ENCODE results near the gene C9orf153. TPM values are rescaled to one million over a fixed set of nuclear protein-coding genes. Genes with fewer than 3 reads are reported as not detected.

The C9orf153 gene
- total and polyA plus RNA-seq, 2 of the 4 experiments (the other 2 are of a cell fraction) = not detected

DNA sequence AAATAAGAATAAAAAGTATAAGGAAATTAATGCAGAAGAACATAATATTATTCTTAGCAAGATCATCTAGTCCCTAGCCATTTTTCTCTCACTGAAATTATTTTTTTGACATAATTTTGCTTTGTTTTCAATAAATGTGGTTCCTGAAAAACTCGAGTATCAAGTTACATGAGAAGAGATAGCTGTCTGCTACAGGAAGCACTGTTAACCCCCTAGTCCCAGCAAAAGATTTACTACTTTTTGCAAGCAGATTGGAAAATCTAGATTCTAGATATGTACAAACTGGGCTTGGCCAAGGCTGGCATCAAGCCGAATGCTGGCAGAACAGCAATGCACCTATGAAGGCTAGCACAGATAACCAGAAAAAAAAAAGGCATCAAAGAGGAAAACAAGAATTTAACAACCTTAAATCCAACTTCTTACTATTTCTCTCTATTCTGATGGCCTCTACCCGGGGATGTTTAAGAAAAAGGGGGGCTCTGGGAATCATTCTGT is 44.8 kb upstream of the C9orf153 start:
- in situ Hi-C loops (cut with MboI; ENCODE audit: low sequenced_read_pairs) = no loop called here
- intact Hi-C loops (cut with micrococcal nuclease) = loop anchor here (5.0 kb wide), 1 partner anchor 33 kb away; no protein-coding TSS in a partner anchor
- CTCF ChIA-PET = no interaction called here
- Histone ChIP-seq H3K23ac (ENCODE audit: low read depth, low read length) (0 out of 2 replicates have a peak overlapping the region, but pooled peaks have one; percentile 63), H3K9me1 (ENCODE audit: insufficient read depth, low read length) (no peaks in the 10 kb centered on the region), H4K8ac (ENCODE audit: low read depth in 2 of 2, low read length in 2 of 2) (no peak overlapping the region), H3K9me3 (ENCODE audit: control insufficient read depth, insufficient read depth, low read length) (no peaks in the 10 kb centered on the region), H3K4me1 (ENCODE audit: control insufficient read depth, insufficient read depth, low read length) (peaks cover 4% of the 10 kb centered on the region), H3K4me2 (ENCODE audit: low read depth, low read length) (0 out of 2 replicates have a peak overlapping the region, but pooled peaks have one; percentile 26), H3K79me1 (ENCODE audit: low read depth in 1 of 2, low read length in 2 of 2) (peaks cover 0 to 9% of the 10 kb centered on the region in 2 experiments; a peak in 2 of 4 replicates), H2BK120ac (ENCODE audit: low read depth, low read length) (no peak overlapping the region), H2BK15ac (ENCODE audit: low read depth, low read length) (no peak overlapping the region), H2BK5ac (ENCODE audit: low read depth, low read length, poor library complexity, severe bottlenecking) (no peak overlapping the region), H2AFZ (replicated peaks; ENCODE audit: low read length, poor library complexity) (no peak overlapping the region), H4K91ac (ENCODE audit: insufficient read depth, low read depth, low read length) (no peak overlapping the region), H2AK9ac (replicated peaks; ENCODE audit: low read depth, low read length, poor library complexity) (no peak overlapping the region), H3K18ac (ENCODE audit: low read depth, low read length) (no peak overlapping the region), H2AK5ac (ENCODE audit: low read depth, low read length) (no peak overlapping the region), H3K36me3 (ENCODE audit: control insufficient read depth, insufficient read depth, low read length) (peaks cover 43% of the 10 kb centered on the region), H3K56ac (ENCODE audit: extremely low read depth, insufficient read depth, low read length) (no peak overlapping the region), H3K27me3 (ENCODE audit: control insufficient read depth, insufficient read depth, low read length) (no peaks in the 10 kb centered on the region), H2BK20ac (ENCODE audit: low read depth, low read length) (no peak overlapping the region), H3K14ac (replicated peaks; ENCODE audit: low read depth, low read length) (no peak overlapping the region), H3K4ac (ENCODE audit: low read depth, low read length) (no peak overlapping the region), H3K27ac (ENCODE audit: insufficient read depth, low read length) (no peak overlapping the region), H3K4me3 (ENCODE audit: insufficient read depth, low read depth, low read length) (no peak overlapping the region), H4K20me1 (ENCODE audit: insufficient read depth, low read length) (no peaks in the 10 kb centered on the region), H3K9ac (ENCODE audit: low read depth, low read length) (no peak overlapping the region), H4K5ac (ENCODE audit: low read depth, low read length) (no peak overlapping the region)
- TF ChIP-seq NFE2L2 (IDR thresholded peaks at IDR 0.05; ENCODE audit: low read depth, low read length) = no peak
- TF ChIP-seq RAD21 (IDR thresholded peaks at IDR 0.05; ENCODE audit: low read length) = no peak
- TF ChIP-seq FOS (IDR thresholded peaks at IDR 0.05; ENCODE audit: low read depth, low read length) = no peak
- TF ChIP-seq, protein P1, sequence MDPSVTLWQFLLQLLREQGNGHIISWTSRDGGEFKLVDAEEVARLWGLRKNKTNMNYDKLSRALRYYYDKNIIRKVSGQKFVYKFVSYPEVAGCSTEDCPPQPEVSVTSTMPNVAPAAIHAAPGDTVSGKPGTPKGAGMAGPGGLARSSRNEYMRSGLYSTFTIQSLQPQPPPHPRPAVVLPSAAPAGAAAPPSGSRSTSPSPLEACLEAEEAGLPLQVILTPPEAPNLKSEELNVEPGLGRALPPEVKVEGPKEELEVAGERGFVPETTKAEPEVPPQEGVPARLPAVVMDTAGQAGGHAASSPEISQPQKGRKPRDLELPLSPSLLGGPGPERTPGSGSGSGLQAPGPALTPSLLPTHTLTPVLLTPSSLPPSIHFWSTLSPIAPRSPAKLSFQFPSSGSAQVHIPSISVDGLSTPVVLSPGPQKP (IDR thresholded peaks at IDR 0.05; ENCODE audit: borderline replicate concordance, low read depth, low read length) = no peak
- no peak for TF ChIP-seq MAFK (IDR thresholded peaks at IDR 0.05; ENCODE audit: low read depth, low read length)
- TF ChIP-seq RFX5 (IDR thresholded peaks at IDR 0.05; ENCODE audit: low read depth, low read length) = no peak
- no peak for TF ChIP-seq MXI1 (IDR thresholded peaks at IDR 0.05; ENCODE audit: borderline replicate concordance, low read depth, low read length)
- TF ChIP-seq CHD1 (IDR thresholded peaks at IDR 0.05; ENCODE audit: low read depth, low read length) = no peak
- TF ChIP-seq, protein P2, sequence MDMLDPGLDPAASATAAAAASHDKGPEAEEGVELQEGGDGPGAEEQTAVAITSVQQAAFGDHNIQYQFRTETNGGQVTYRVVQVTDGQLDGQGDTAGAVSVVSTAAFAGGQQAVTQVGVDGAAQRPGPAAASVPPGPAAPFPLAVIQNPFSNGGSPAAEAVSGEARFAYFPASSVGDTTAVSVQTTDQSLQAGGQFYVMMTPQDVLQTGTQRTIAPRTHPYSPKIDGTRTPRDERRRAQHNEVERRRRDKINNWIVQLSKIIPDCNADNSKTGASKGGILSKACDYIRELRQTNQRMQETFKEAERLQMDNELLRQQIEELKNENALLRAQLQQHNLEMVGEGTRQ (IDR thresholded peaks at IDR 0.05; ENCODE audit: low read depth, low read length) = no peak
- TF ChIP-seq MAZ (IDR thresholded peaks at IDR 0.05; ENCODE audit: borderline replicate concordance, low read depth, low read length) = no peak
- no peak for TF ChIP-seq POLR2A (IDR thresholded peaks at IDR 0.05; ENCODE audit: low read depth, low read length)
- no peak for TF ChIP-seq BHLHE40 (IDR thresholded peaks at IDR 0.05; ENCODE audit: low read depth, low read length)
- TF ChIP-seq, protein P3, sequence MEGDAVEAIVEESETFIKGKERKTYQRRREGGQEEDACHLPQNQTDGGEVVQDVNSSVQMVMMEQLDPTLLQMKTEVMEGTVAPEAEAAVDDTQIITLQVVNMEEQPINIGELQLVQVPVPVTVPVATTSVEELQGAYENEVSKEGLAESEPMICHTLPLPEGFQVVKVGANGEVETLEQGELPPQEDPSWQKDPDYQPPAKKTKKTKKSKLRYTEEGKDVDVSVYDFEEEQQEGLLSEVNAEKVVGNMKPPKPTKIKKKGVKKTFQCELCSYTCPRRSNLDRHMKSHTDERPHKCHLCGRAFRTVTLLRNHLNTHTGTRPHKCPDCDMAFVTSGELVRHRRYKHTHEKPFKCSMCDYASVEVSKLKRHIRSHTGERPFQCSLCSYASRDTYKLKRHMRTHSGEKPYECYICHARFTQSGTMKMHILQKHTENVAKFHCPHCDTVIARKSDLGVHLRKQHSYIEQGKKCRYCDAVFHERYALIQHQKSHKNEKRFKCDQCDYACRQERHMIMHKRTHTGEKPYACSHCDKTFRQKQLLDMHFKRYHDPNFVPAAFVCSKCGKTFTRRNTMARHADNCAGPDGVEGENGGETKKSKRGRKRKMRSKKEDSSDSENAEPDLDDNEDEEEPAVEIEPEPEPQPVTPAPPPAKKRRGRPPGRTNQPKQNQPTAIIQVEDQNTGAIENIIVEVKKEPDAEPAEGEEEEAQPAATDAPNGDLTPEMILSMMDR (conservative IDR thresholded peaks at IDR 0.05; ENCODE audit: low read depth, low read length) = no peak
- no peak for TF ChIP-seq RCOR1 (IDR thresholded peaks at IDR 0.05; ENCODE audit: insufficient replicate concordance, low read length)
- TF ChIP-seq CEBPB (IDR thresholded peaks at IDR 0.05; ENCODE audit: low read depth, low read length) = no peak
- TF ChIP-seq SMC3 (IDR thresholded peaks at IDR 0.05; ENCODE audit: low read depth, low read length) = no peak
- no TSS peak for BruUV-seq (replicated peaks)
- no peak; the same call in 1 of the 2 replicates for ATAC-seq (ENCODE audit: low read depth)
- dilution Hi-C loops (cut with HindIII; ENCODE audit: low sequenced_read_pairs, unreplicated experiment) = no loop called here
- no CpG with 5 or more reads among the region's 3 CpGs for WGBS, 2 experiments (ENCODE audit: extremely low coverage in 2 of 2, insufficient read length in 1 of 2)
- no peak for DNase-seq
- POLR2A ChIA-PET (ENCODE audit: unreplicated experiment) = interaction anchor here (0.7 kb wide), 1 partner anchor 45 kb away, joined by 6 read pairs; the partner anchor contains the start of gene C9orf153

All from IMR-90 (cell line).